H9 (cell line): ENCODE data around the gene CIAO1. TPM values are rescaled to one million over a fixed set of nuclear protein-coding genes. Genes with fewer than 3 reads are reported as not detected.
"Not testable (repeated sequence)": the region's sequence is repeated elsewhere in the genome, so short reads cannot be mapped to it uniquely, and the experiment has no call there.

Experiments used
- DNase-seq: peaks from one replicate; pipeline ENCODE4 v3.0.0-alpha.2; 2017
- H2AFZ ChIP-seq: one replicate; pipeline ENCODE4 v1.6.1; 2013; ENCODE audit warnings: mild to moderate bottlenecking, low read length, control low read depth, moderate library complexity
- H2AK5ac ChIP-seq: 2 replicates; pipeline ENCODE4 v1.6.1; 2013; ENCODE audit warnings: low read length, control low read depth, mixed read lengths; ENCODE audit not compliant: insufficient read length
- H2BK120ac ChIP-seq: one replicate; pipeline ENCODE4 v1.6.1; 2013; ENCODE audit warnings: low read depth, mild to moderate bottlenecking, low read length, control low read depth, inconsistent platforms; ENCODE audit not compliant: poor library complexity, severe bottlenecking
- H2BK12ac ChIP-seq: 2 replicates; pipeline ENCODE4 v1.6.1; 2013; ENCODE audit warnings: low read length, control low read depth, mixed read lengths, low read depth; ENCODE audit not compliant: insufficient read length
- H2BK15ac ChIP-seq: 2 replicates; pipeline ENCODE4 v1.6.1; 2013; ENCODE audit warnings: low read depth, low read length, control low read depth
- H2BK20ac ChIP-seq: one replicate; pipeline ENCODE4 v1.6.1; 2013; ENCODE audit warnings: low read depth, mild to moderate bottlenecking, low read length, control low read depth, inconsistent platforms; ENCODE audit not compliant: poor library complexity, severe bottlenecking
- H2BK5ac ChIP-seq: 2 replicates; pipeline ENCODE4 v1.6.1; 2013; ENCODE audit warnings: low read length, control low read depth, mixed read lengths; ENCODE audit not compliant: insufficient read length
- H3K14ac ChIP-seq: 2 replicates; pipeline ENCODE4 v1.6.1; 2013; ENCODE audit warnings: low read length, control low read depth; ENCODE audit not compliant: insufficient read depth
- H3K18ac ChIP-seq: 2 replicates; pipeline ENCODE4 v1.6.1; 2013; ENCODE audit warnings: low read depth, mild to moderate bottlenecking, mixed read lengths, low read length, control low read depth; ENCODE audit not compliant: insufficient read length
- H3K23ac ChIP-seq: 2 replicates; pipeline ENCODE4 v1.6.1; 2013; ENCODE audit warnings: low read length, control low read depth, mixed read lengths, low read depth; ENCODE audit not compliant: insufficient read length
- H3K23me2 ChIP-seq: 2 replicates; pipeline ENCODE4 v1.6.1; 2013; ENCODE audit warnings: low read depth, mild to moderate bottlenecking, mixed read lengths, low read length, control low read depth; ENCODE audit not compliant: insufficient read length, poor library complexity, severe bottlenecking
- H3K27ac ChIP-seq: 2 replicates; pipeline ENCODE4 v1.5.1; 2013; ENCODE audit warnings: low read length, control low read depth, mixed read lengths, low read depth; ENCODE audit not compliant: insufficient read length
- H3K27me3 ChIP-seq: 2 replicates; pipeline ENCODE4 v1.6.1; 2013; ENCODE audit warnings: low read length, control low read depth, inconsistent platforms; ENCODE audit not compliant: insufficient read depth
- H3K4ac ChIP-seq: 2 replicates; pipeline ENCODE4 v1.6.1; 2013; ENCODE audit warnings: low read depth, mild to moderate bottlenecking, control low read depth, inconsistent platforms, low read length, moderate library complexity
- H3K4me1 ChIP-seq: 2 replicates; pipeline ENCODE4 v1.6.1; 2013; ENCODE audit warnings: low read length, control low read depth, inconsistent platforms; ENCODE audit not compliant: insufficient read depth
- H3K4me2 ChIP-seq: 2 replicates; pipeline ENCODE4 v1.6.1; 2013; ENCODE audit warnings: low read length, control low read depth, mixed read lengths; ENCODE audit not compliant: insufficient read length, insufficient read depth
- H3K56ac ChIP-seq: 2 replicates; pipeline ENCODE4 v1.6.1; 2013; ENCODE audit warnings: low read depth, mild to moderate bottlenecking, mixed read lengths, low read length, control low read depth; ENCODE audit not compliant: insufficient read length
- H3K79me1 ChIP-seq: 2 replicates; pipeline ENCODE4 v1.6.1; 2013; ENCODE audit warnings: low read depth, mild to moderate bottlenecking, moderate library complexity, low read length, control low read depth, inconsistent platforms; ENCODE audit not compliant: insufficient read depth, poor library complexity, severe bottlenecking
- H3K79me2 ChIP-seq: 2 replicates; pipeline ENCODE4 v1.6.1; 2013; ENCODE audit warnings: low read length, control low read depth, inconsistent platforms; ENCODE audit not compliant: insufficient read depth
- H3K9ac ChIP-seq: 2 replicates; pipeline ENCODE4 v1.6.1; 2013; ENCODE audit warnings: low read length, control low read depth, mixed read lengths; ENCODE audit not compliant: insufficient read length; ENCODE audit errors: extremely low read depth
- H3K9me3 ChIP-seq: one replicate; pipeline ENCODE4 v1.6.1; 2013; ENCODE audit warnings: low read depth, low read length, inconsistent platforms; ENCODE audit not compliant: control insufficient read depth
- H3T11ph ChIP-seq: one replicate; pipeline ENCODE4 v1.6.1; 2013; ENCODE audit warnings: mild to moderate bottlenecking, low read length, control low read depth, inconsistent platforms
- H4K20me1 ChIP-seq: one replicate; pipeline ENCODE4 v1.6.1; 2013; ENCODE audit not compliant: control insufficient read depth, insufficient read length, insufficient read depth
- H4K5ac ChIP-seq: 2 replicates; pipeline ENCODE4 v1.6.1; 2013; ENCODE audit warnings: low read depth, mild to moderate bottlenecking, mixed read lengths, low read length, control low read depth; ENCODE audit not compliant: insufficient read length
- H4K8ac ChIP-seq: replicated peaks from 2 replicates; pipeline ENCODE4 v1.6.1; 2013; ENCODE audit warnings: low read length, control low read depth, mixed read lengths, low read depth; ENCODE audit not compliant: insufficient read length
- H4K91ac ChIP-seq: 2 replicates; pipeline ENCODE4 v1.6.1; 2013; ENCODE audit warnings: low read depth, mild to moderate bottlenecking, moderate library complexity, mixed read lengths, low read length, control low read depth; ENCODE audit not compliant: insufficient read length
- H3K27ac Mint-ChIP-seq, 3 experiments: 2 replicates in 2 of 3; 3 replicates in 1 of 3; pipeline ENCODE4 v1.8.0; 2020 to 2021; ENCODE audit warnings: mixed read lengths in 3 of 3, mild to moderate bottlenecking in 1 of 3, moderate library complexity in 1 of 3
- H3K27me3 Mint-ChIP-seq: 2 replicates; pipeline ENCODE4 v1.8.0; 2021; ENCODE audit warnings: low read depth, mild to moderate bottlenecking, moderate library complexity, mixed read lengths
- H3K36me3 Mint-ChIP-seq, 3 experiments: 2 replicates in 2 of 3; 3 replicates in 1 of 3; pipeline ENCODE4 v1.8.0; 2020 to 2021; ENCODE audit warnings: low read depth in 3 of 3, mixed read lengths in 3 of 3; ENCODE audit not compliant: insufficient read depth in 1 of 3
- H3K4me1 Mint-ChIP-seq, 2 experiments: 2 replicates each; pipeline ENCODE4 v1.8.0; 2020; ENCODE audit warnings: mixed read lengths in 2 of 2
- H3K4me3 Mint-ChIP-seq, 2 experiments: 2 replicates in 1 of 2; 3 replicates in 1 of 2; pipeline ENCODE4 v1.8.0; 2020 to 2021; ENCODE audit warnings: mild to moderate bottlenecking in 2 of 2, mixed read lengths in 2 of 2, moderate library complexity in 1 of 2
- H3K9me3 Mint-ChIP-seq, 2 experiments: 2 replicates in 1 of 2; 3 replicates in 1 of 2; pipeline ENCODE4 v1.8.0; 2020; ENCODE audit warnings: mild to moderate bottlenecking in 2 of 2, mixed read lengths in 2 of 2, moderate library complexity in 1 of 2
- WGBS: extraction: QIAGEN DNeasy Blood & Tissue Kit; methylation state at CpG from one replicate; pipeline ENCODE4 v1.1.7; 2013; ENCODE audit warnings: missing lambda C conversion rate, low lambda C conversion rate, mixed read lengths; ENCODE audit not compliant: insufficient read length; ENCODE audit errors: extremely low coverage; 5-methylcytosine and 5-hydroxymethylcytosine counted together
- total RNA-seq: library from RNA; stranded (reverse); gene quantifications from 2 replicates; pipeline ENCODE4 v1.2.1, GENCODE V29; 2021
- TF ChIP-seq, protein P1 (sequence below): fragments of 200-600 bp; sonication (generic); conservative IDR thresholded peaks from 3 replicates; pipeline ENCODE4 v1.8.0; 2021; ENCODE audit warnings: antibody characterized with exemption, mild to moderate bottlenecking

The CIAO1 gene
- total RNA-seq, 1 experiment from 2014 or later, result 67.6 TPM

- Histone ChIP-seq H3K23ac (no peak overlapping the region), H2BK15ac (no peak overlapping the region), H3K4me2 (no peak overlapping the region), H3K79me2 (no peaks in the 10 kb centered on the region), H3K4me1 (no peaks in the 10 kb centered on the region), H3K18ac (no peak overlapping the region), H4K91ac (no peak overlapping the region), H3K79me1 (no peaks in the 10 kb centered on the region), H3K27me3 (no peaks in the 10 kb centered on the region), H3K23me2 (no peaks in the 10 kb centered on the region), H3K14ac (no peak overlapping the region), H4K5ac (no peak overlapping the region), H4K20me1 (no peaks in the 10 kb centered on the region), H3K56ac (no peak overlapping the region), H2BK120ac (no peak overlapping the region), H2BK5ac (no peak overlapping the region), H4K8ac (no peak overlapping the region), H3K4ac (no peak overlapping the region), H2AFZ (no peak overlapping the region), H2BK20ac (no peak overlapping the region), H3K9me3 (no peaks in the 10 kb centered on the region), H3K27ac (no peak overlapping the region), H3K9ac (no peak overlapping the region), H2BK12ac (no peak overlapping the region), H2AK5ac (no peak overlapping the region), H3T11ph (no peak overlapping the region)
- no peaks in the 10 kb centered on the region for H3K4me1 Mint-ChIP-seq
- no peak for DNase-seq
- no peaks in the 10 kb centered on the region for H3K27me3 Mint-ChIP-seq
- no peak overlapping the region; a peak in 1 of 7 replicates for H3K27ac Mint-ChIP-seq
- H3K36me3 Mint-ChIP-seq, result peaks cover 69 to 97% (median 91%) of the 10 kb centered on the region in 3 experiments; a peak in 6 of 7 replicates
- no CpG with 5 or more reads among the region's 5 CpGs for WGBS
- no peak overlapping the region for H3K4me3 Mint-ChIP-seq
- TF ChIP-seq, protein P1, sequence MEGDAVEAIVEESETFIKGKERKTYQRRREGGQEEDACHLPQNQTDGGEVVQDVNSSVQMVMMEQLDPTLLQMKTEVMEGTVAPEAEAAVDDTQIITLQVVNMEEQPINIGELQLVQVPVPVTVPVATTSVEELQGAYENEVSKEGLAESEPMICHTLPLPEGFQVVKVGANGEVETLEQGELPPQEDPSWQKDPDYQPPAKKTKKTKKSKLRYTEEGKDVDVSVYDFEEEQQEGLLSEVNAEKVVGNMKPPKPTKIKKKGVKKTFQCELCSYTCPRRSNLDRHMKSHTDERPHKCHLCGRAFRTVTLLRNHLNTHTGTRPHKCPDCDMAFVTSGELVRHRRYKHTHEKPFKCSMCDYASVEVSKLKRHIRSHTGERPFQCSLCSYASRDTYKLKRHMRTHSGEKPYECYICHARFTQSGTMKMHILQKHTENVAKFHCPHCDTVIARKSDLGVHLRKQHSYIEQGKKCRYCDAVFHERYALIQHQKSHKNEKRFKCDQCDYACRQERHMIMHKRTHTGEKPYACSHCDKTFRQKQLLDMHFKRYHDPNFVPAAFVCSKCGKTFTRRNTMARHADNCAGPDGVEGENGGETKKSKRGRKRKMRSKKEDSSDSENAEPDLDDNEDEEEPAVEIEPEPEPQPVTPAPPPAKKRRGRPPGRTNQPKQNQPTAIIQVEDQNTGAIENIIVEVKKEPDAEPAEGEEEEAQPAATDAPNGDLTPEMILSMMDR, result no peak
- no peaks in the 10 kb centered on the region for H3K9me3 Mint-ChIP-seq
These were observed 25.7 kb downstream of the CIAO1 start for GRCh38 chr2:96291751-96292150.

DNA sequence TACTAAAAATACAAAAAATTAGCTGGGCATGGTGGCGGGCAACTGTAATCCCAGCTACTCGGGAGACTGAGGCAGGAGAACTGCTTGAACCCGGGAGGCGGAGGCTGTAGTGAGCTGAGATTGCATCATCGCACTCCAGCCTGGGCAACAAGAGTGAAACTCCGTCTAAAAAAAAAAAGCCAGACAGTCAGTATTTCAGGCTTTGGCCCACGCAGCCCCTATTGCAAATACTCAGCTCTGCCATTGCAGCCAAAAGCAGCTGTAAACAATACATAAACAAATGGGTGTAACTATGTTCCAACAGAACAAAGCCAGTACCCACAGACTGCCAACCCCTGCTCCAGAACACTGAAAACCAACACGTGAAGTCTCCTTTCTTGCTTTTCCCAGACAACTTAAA lies 28.2 kb downstream of the CIAO1 start:
- not testable (repeated sequence) for H2BK15ac ChIP-seq, H2BK5ac ChIP-seq, H3K14ac ChIP-seq, H2BK12ac ChIP-seq, H3K4me3 Mint-ChIP-seq, H4K8ac ChIP-seq, H3T11ph ChIP-seq, H3K9me3 Mint-ChIP-seq, H3K9me3 ChIP-seq, H3K27me3 ChIP-seq, H3K18ac ChIP-seq, H3K4me1 ChIP-seq, DNase-seq, H3K4me1 Mint-ChIP-seq, H3K9ac ChIP-seq, H4K20me1 ChIP-seq, H3K56ac ChIP-seq, H3K23ac ChIP-seq, H2BK120ac ChIP-seq, H3K23me2 ChIP-seq, H2AK5ac ChIP-seq, H4K91ac ChIP-seq, H3K27ac Mint-ChIP-seq, H4K5ac ChIP-seq, H3K4me2 ChIP-seq, H2BK20ac ChIP-seq, H2AFZ ChIP-seq, H3K27ac ChIP-seq, H3K79me2 ChIP-seq, H3K79me1 ChIP-seq, H3K4ac ChIP-seq, H3K27me3 Mint-ChIP-seq
- H3K36me3 Mint-ChIP-seq, result peaks cover 66 to 97% (median 91%) of the 10 kb centered on the region in 3 experiments; a peak in 6 of 7 replicates
- WGBS, result no CpG with 5 or more reads among the region's 8 CpGs
